Adrenal gland (tissue), 12 donors: ENCODE data around the gene VSX2. TPM values are rescaled to one million over a fixed set of nuclear protein-coding genes. Genes with fewer than 3 reads are reported as not detected.

Source experiments
- DNase-seq, 7 donors: peaks; one replicate each; pipeline ENCODE4 v3.0.0-alpha.2; 2019 to 2020
- H3K27ac ChIP-seq, 5 donors: fragments of 200-600 bp; sonication (generic) in 4 of 5; 1 replicate in 3 of 5; 2 replicates in 2 of 5; pipeline versions ENCODE4 v1.5.1 to v1.8.0; 2016 to 2020; ENCODE audit warnings: mild to moderate bottlenecking in 1 of 5
- H3K27me3 ChIP-seq: fragments of 200-600 bp; 2 replicates; pipeline ENCODE4 v1.8.0; 2021
- H3K36me3 ChIP-seq, 2 donors: fragments of 200-600 bp; replicated peaks in 1 of 2; 1 replicate in 1 of 2; 2 replicates in 1 of 2; pipeline versions ENCODE4 v1.5.1 to v1.8.0; 2018 to 2022
- H3K4me1 ChIP-seq, 2 donors: fragments of 200-600 bp; replicated peaks in 1 of 2; 1 replicate in 1 of 2; 2 replicates in 1 of 2; pipeline versions ENCODE4 v1.5.1 to v1.8.0; 2018 to 2021
- H3K4me3 ChIP-seq, 4 donors: fragments of 200-600 bp; sonication (generic) in 3 of 4; one replicate each; pipeline ENCODE4 v1.5.1; 2016 to 2018
- H3K9me3 ChIP-seq, 3 donors: fragments of 200-600 bp; sonication (generic) in 1 of 3; replicated peaks in 1 of 3; 1 replicate in 2 of 3; 2 replicates in 1 of 3; pipeline versions ENCODE4 v1.5.1 to v1.8.0; 2016 to 2021
- CTCF ChIP-seq, 6 experiments: fragments of 450-650 bp in 4 of 6; fragments of 200-600 bp in 2 of 6; sonication (generic) in 1 of 6; IDR thresholded peaks; 1 replicate in 5 of 6; 2 replicates in 1 of 6; pipeline versions ENCODE4 v1.5.1 to v1.8.0; 2016 to 2021; ENCODE audit warnings: antibody characterized with exemption in 6 of 6, mild to moderate bottlenecking in 2 of 6, moderate library complexity in 1 of 6
- POLR2A ChIP-seq, 2 donors: fragments of 450-650 bp; IDR thresholded peaks; one replicate each; pipeline ENCODE4 v1.6.1; 2017; ENCODE audit warnings: antibody characterized with exemption in 2 of 2, mild to moderate bottlenecking in 2 of 2, moderate library complexity in 1 of 2
- WGBS, 4 donors: extraction: QIAGEN DNeasy Blood & Tissue Kit in 2 of 4; methylation state at CpG; one replicate each; pipeline versions ENCODE4 v1.1.5 to v1.1.7; 2013 to 2017; 5-methylcytosine and 5-hydroxymethylcytosine counted together
- intact Hi-C, 2 donors: fragments of 100-400 bp; cut with DNase I; formaldehyde crosslinking; loops; one replicate each; pipeline versions ENCODE4 v1.14.1 to v1.15.0; 2022 to 2023
- polyA plus RNA-seq, 3 donors: library from polyadenylated mRNA; stranded (reverse); fragments of 200-250 nt in 2 of 3; fragments of 350-450 nt in 1 of 3; fragmentation: Illumina TruSeq in 1 of 3; extraction: RNeasy Lipid Tissue Mini Kit (QIAGEN cat#74804) in 1 of 3; gene quantifications; one replicate each; pipeline ENCODE4 v1.2.3, GENCODE V29; 2013 to 2014
- total RNA-seq, 9 donors: library from RNA; depleted of rRNA in 4 of 9; stranded (reverse); fragments of >200 nt in 4 of 9; fragments of 120-200 nt in 1 of 9; fragmentation: NEBNext Ultra II Directional in 1 of 9; extraction: Animal tissue kit (Norgen Biotek cat#: 25700) in 1 of 9; gene quantifications; one replicate each; pipeline versions ENCODE4 v1.1.0 to v1.2.4, GENCODE V29; 2013 to 2023
- donor health status: healthy with polysubstance abuse.
- donor health status: Bipolar disorder and iron deficiency.
- donor health status: DM: yes; HTN: yes; CAD: no.
- donor health status: DM: no; HTN: no; CAD: no.
- donor health status: DM: no; HTN: no; CAD: no.
- donor health status: DM: yes; HTN: yes; CAD: no.

VSX2 gene
- total and polyA plus RNA-seq, 12 donors = not detected

- no peak overlapping the region for H3K4me3 ChIP-seq
- H3K9me3 ChIP-seq = no peaks in the 10 kb centered on the region
- no peaks in the 10 kb centered on the region for H3K4me1 ChIP-seq
- 62 to 71% (median 68%) methylated on average over 11 to 13 of the region's 13 CpGs for WGBS, 4 donors
- H3K36me3 ChIP-seq = no peaks in the 10 kb centered on the region
- intact Hi-C loops = no loop called here
- TF ChIP-seq CTCF (IDR thresholded peaks at IDR 0.05) (no peak), POLR2A (IDR thresholded peaks at IDR 0.05) (no peak)
- DNase-seq = no peak
- no peak overlapping the region for H3K27ac ChIP-seq
- H3K27me3 ChIP-seq = peaks cover 10% of the 10 kb centered on the region
Measured at GRCh38 chr14:74219277-74220205, 19.7 kb upstream of the VSX2 start.

- no peaks in the 10 kb centered on the region for H3K4me1 ChIP-seq
- intact Hi-C loops = no loop called here
- no peaks in the 10 kb centered on the region for H3K36me3 ChIP-seq
- DNase-seq = no peak
- H3K9me3 ChIP-seq = no peaks in the 10 kb centered on the region
- TF ChIP-seq CTCF (IDR thresholded peaks at IDR 0.05) (no peak), POLR2A (IDR thresholded peaks at IDR 0.05) (no peak)
- peaks cover 10% of the 10 kb centered on the region for H3K27me3 ChIP-seq
- H3K4me3 ChIP-seq = no peak overlapping the region
- 86 to 91% (median 86%) methylated on average over 5 to 6 of the region's 6 CpGs for WGBS, 4 donors
- no peak overlapping the region for H3K27ac ChIP-seq
Measured at GRCh38 chr14:74220991-74221390, 18.3 kb upstream of the VSX2 start.

- TF ChIP-seq CTCF (IDR thresholded peaks at IDR 0.05) = no peak
- TF ChIP-seq POLR2A (IDR thresholded peaks at IDR 0.05) = no peak
- H3K36me3 ChIP-seq = no peaks in the 10 kb centered on the region
- H3K27me3 ChIP-seq = peaks cover 10% of the 10 kb centered on the region
- no peaks in the 10 kb centered on the region for H3K9me3 ChIP-seq
- WGBS, 4 donors = 89 to 95% (median 92%) methylated on average over 7 of the region's 7 CpGs
- H3K4me1 ChIP-seq = no peaks in the 10 kb centered on the region
- intact Hi-C loops = no loop called here
- DNase-seq = no peak
- no peak overlapping the region for H3K27ac ChIP-seq
- no peak overlapping the region for H3K4me3 ChIP-seq
Measured at GRCh38 chr14:74221741-74222140, 17.5 kb upstream of the VSX2 start.

- Histone ChIP-seq H3K9me3 (no peaks in the 10 kb centered on the region), H3K4me3 (no peak overlapping the region), H3K36me3 (no peaks in the 10 kb centered on the region), H3K27me3 (peaks cover 10% of the 10 kb centered on the region), H3K27ac (no peak overlapping the region), H3K4me1 (no peaks in the 10 kb centered on the region)
- DNase-seq = no peak
- TF ChIP-seq CTCF (IDR thresholded peaks at IDR 0.05) (no peak), POLR2A (IDR thresholded peaks at IDR 0.05) (no peak)
- intact Hi-C loops = no loop called here
- 79 to 87% (median 82%) methylated on average over 6 of the region's 6 CpGs for WGBS, 4 donors
Measured at GRCh38 chr14:74223016-74223415, 16.2 kb upstream of the VSX2 start.
